IgD-negative memory B cell (primary cell): ENCODE measurements around the gene TEAD1. TPM values are rescaled to one million over a fixed set of nuclear protein-coding genes. Genes with fewer than 3 reads are reported as not detected.

Experiments
- H3K27ac Mint-ChIP-seq, 3 donors: one replicate each; pipeline ENCODE4 v1.8.0; 2020 to 2022; ENCODE audit warnings: mild to moderate bottlenecking in 3 of 3, mixed read lengths in 3 of 3, moderate library complexity in 1 of 3
- H3K27me3 Mint-ChIP-seq: one replicate; pipeline ENCODE4 v1.8.0; 2021; ENCODE audit warnings: mixed read lengths
- H3K36me3 Mint-ChIP-seq: one replicate; pipeline ENCODE4 v1.8.0; 2020; ENCODE audit warnings: mild to moderate bottlenecking, mixed read lengths
- H3K4me1 Mint-ChIP-seq, 3 donors: one replicate each; pipeline ENCODE4 v1.8.0; 2020 to 2022; ENCODE audit warnings: mixed read lengths in 3 of 3, mild to moderate bottlenecking in 1 of 3
- H3K4me3 Mint-ChIP-seq, 4 donors: one replicate each; pipeline ENCODE4 v1.8.0; 2020 to 2022; ENCODE audit warnings: mild to moderate bottlenecking in 4 of 4, mixed read lengths in 4 of 4, moderate library complexity in 3 of 4
- H3K9me3 Mint-ChIP-seq, 3 donors: one replicate each; pipeline ENCODE4 v1.8.0; 2020 to 2021; ENCODE audit warnings: mixed read lengths in 3 of 3, mild to moderate bottlenecking in 1 of 3
- polyA plus RNA-seq: library from polyadenylated mRNA; unstranded; fragments of 300-500 nt; fragmentation: Illumina TruSeq; gene quantifications from one replicate; pipeline ENCODE4 v1.2.3, GENCODE V29; 2021

TEAD1 gene
- polyA plus RNA-seq, 1 donor from 2014 or later: not detected

GRCh38 chr11:12685229-12685628 is 11.0 kb downstream of the TEAD1 start:
- Mint-ChIP-seq H3K4me3 (no peak overlapping the region), H3K27ac (no peak overlapping the region), H3K36me3 (no peaks in the 10 kb centered on the region), H3K4me1 (no peaks in the 10 kb centered on the region), H3K27me3 (peaks cover 36% of the 10 kb centered on the region), H3K9me3 (peaks cover 0 to 3% (median 2%) of the 10 kb centered on the region in 3 donors)

DNA sequence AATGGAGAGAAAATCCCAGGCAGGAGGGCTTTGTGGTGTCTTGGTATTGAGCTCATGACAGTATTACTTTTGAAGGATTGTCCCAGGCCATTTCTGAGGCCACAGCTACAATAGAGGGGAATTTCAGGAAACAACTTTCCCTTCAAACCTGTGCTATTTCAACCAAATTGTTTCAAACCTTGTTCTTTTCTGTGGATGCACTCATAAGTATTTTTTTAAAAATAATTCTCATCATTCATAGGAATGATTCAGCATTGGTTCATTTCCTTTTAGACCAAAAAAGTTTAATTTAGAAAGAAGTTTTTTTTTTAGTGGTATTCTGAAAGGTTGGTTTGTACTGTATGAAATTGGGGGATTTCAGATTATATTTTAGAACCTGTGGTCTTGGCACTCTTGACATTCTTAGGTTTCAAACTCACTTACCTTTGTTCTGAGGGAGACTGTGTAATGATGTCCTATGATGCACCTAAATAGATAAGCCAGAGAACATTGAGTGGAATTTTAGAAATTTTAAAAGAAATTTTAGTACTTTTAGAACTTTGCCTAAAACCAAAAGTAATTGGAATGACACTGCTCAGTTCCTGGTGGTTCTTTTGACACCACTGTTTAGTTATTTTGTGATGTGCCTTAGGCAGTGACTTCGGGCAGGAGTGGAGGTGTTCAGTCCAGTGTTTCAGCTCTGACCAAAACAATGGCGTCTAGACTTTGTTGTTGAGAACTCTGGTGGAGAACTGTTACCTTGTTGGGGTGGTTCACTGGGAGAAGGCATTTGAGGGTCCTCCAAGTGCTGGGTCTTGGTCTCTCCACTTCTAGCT is 12.2 kb downstream of the TEAD1 start:
- no peak overlapping the region for H3K4me3 Mint-ChIP-seq
- H3K27me3 Mint-ChIP-seq: peaks cover 27% of the 10 kb centered on the region
- H3K4me1 Mint-ChIP-seq: no peaks in the 10 kb centered on the region
- H3K27ac Mint-ChIP-seq: no peak overlapping the region
- no peaks in the 10 kb centered on the region for H3K36me3 Mint-ChIP-seq
- peaks cover 0 to 5% (median 2%) of the 10 kb centered on the region in 3 donors for H3K9me3 Mint-ChIP-seq

- H3K4me3 Mint-ChIP-seq: no peak overlapping the region
- peaks cover 21% of the 10 kb centered on the region for H3K27me3 Mint-ChIP-seq
- no peaks in the 10 kb centered on the region for H3K36me3 Mint-ChIP-seq
- H3K4me1 Mint-ChIP-seq: no peaks in the 10 kb centered on the region
- H3K9me3 Mint-ChIP-seq: peaks cover 0 to 7% (median 2%) of the 10 kb centered on the region in 3 donors
- H3K27ac Mint-ChIP-seq: no peak overlapping the region
Observed at GRCh38 chr11:12687216-12687623, 13.0 kb downstream of the TEAD1 start.

DNA sequence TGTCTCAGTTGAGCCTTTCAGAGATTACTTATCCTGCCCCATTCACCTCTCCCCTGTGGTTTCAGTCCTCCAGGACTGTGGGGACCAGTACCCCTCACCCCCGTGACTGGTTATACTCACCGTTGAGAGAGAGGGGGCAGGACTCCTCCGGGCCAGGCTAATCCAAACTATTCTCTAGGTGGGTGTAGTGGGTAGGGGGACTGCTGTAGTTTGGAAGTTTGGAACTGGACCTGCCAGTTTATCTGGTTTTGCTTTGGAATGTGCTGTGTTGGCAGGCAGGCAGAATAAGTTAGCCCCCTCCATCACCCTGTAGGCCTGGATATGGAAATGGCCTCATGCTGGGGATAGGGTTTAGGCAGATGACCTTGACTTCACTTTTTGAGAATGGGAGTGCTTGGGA is 13.5 kb downstream of the TEAD1 start:
- Mint-ChIP-seq H3K27me3 (peaks cover 16% of the 10 kb centered on the region), H3K4me3 (no peak overlapping the region), H3K36me3 (no peaks in the 10 kb centered on the region), H3K4me1 (no peaks in the 10 kb centered on the region), H3K9me3 (peaks cover 0 to 7% (median 2%) of the 10 kb centered on the region in 3 donors), H3K27ac (no peak overlapping the region)

GRCh38 chr11:12689029-12689755 is 15.0 kb downstream of the TEAD1 start:
- Mint-ChIP-seq H3K27me3 (peaks cover 22% of the 10 kb centered on the region), H3K9me3 (peaks cover 0 to 7% (median 2%) of the 10 kb centered on the region in 3 donors), H3K4me1 (peaks cover 0 to 2% (median 0%) of the 10 kb centered on the region in 3 donors), H3K27ac (no peak overlapping the region), H3K4me3 (no peak overlapping the region), H3K36me3 (no peaks in the 10 kb centered on the region)

- Mint-ChIP-seq H3K27ac (no peak overlapping the region), H3K36me3 (no peaks in the 10 kb centered on the region), H3K4me3 (no peak overlapping the region), H3K27me3 (peaks cover 17% of the 10 kb centered on the region), H3K9me3 (peaks cover 0 to 7% (median 2%) of the 10 kb centered on the region in 3 donors), H3K4me1 (peaks cover 0 to 2% (median 0%) of the 10 kb centered on the region in 3 donors)
Observed at GRCh38 chr11:12690663-12691062, 16.4 kb downstream of the TEAD1 start.

DNA sequence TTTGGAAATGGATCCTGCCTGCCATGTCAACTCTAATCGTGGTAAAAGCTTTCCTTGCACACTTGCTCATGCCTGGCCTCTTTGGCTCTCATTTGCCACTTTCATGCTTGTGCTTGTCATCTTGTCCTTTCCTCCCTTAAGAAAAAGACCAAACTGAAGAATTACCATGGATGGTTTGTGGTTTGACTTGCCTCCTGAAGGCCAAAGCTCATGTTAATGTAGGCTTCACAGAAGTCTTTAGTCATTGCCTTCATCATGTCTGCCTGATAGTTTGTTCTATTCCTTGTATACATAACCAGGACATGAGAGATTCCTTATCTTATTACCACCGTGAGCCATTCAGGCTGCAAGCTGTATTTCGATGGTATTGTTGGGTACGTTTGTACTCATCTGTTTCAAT is 17.3 kb downstream of the TEAD1 start:
- Mint-ChIP-seq H3K4me1 (peaks cover 0 to 2% (median 0%) of the 10 kb centered on the region in 3 donors), H3K27me3 (peaks cover 23% of the 10 kb centered on the region), H3K4me3 (no peak overlapping the region), H3K27ac (no peak overlapping the region), H3K36me3 (no peaks in the 10 kb centered on the region), H3K9me3 (peaks cover 0 to 7% (median 2%) of the 10 kb centered on the region in 3 donors)

- Mint-ChIP-seq H3K9me3 (peaks cover 0 to 6% (median 2%) of the 10 kb centered on the region in 3 donors), H3K4me3 (no peak overlapping the region), H3K27ac (no peak overlapping the region), H3K27me3 (peaks cover 21% of the 10 kb centered on the region), H3K36me3 (no peaks in the 10 kb centered on the region), H3K4me1 (peaks cover 0 to 2% (median 0%) of the 10 kb centered on the region in 3 donors)
Observed at GRCh38 chr11:12692229-12693075, 18.2 kb downstream of the TEAD1 start.

GRCh38 chr11:12693094-12693478 is 18.9 kb downstream of the TEAD1 start:
- Mint-ChIP-seq H3K27ac (no peak overlapping the region), H3K4me1 (peaks cover 0 to 2% (median 0%) of the 10 kb centered on the region in 3 donors), H3K36me3 (no peaks in the 10 kb centered on the region), H3K4me3 (no peak overlapping the region), H3K9me3 (peaks cover 0 to 6% (median 2%) of the 10 kb centered on the region in 3 donors), H3K27me3 (peaks cover 18% of the 10 kb centered on the region)

GRCh38 chr11:12693479-12694182 is 19.4 kb downstream of the TEAD1 start:
- Mint-ChIP-seq H3K27ac (no peak overlapping the region), H3K4me3 (no peak overlapping the region), H3K27me3 (peaks cover 18% of the 10 kb centered on the region), H3K9me3 (peaks cover 0 to 6% (median 2%) of the 10 kb centered on the region in 3 donors), H3K36me3 (no peaks in the 10 kb centered on the region), H3K4me1 (peaks cover 0 to 2% (median 0%) of the 10 kb centered on the region in 3 donors)

DNA sequence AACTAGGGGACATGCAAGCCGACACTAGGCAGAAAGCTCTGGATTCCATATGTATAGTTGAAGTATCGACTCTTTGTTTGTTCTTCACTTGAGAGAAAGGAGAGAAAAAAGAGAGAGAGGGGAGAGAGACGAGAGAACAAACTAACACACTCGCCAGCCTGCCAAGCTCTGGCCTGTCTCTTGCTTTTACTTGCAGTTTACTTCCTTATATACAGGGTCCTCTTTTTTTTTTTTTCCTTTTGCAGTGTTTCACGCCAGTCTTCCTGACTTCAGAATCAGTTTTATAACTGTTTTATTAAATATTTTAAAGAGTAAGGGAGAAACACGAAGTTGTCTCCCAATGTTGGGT is 19.9 kb downstream of the TEAD1 start:
- no peak overlapping the region for H3K4me3 Mint-ChIP-seq
- H3K4me1 Mint-ChIP-seq: peaks cover 0 to 2% (median 0%) of the 10 kb centered on the region in 3 donors
- H3K9me3 Mint-ChIP-seq: peaks cover 0 to 4% (median 0%) of the 10 kb centered on the region in 3 donors
- no peak overlapping the region for H3K27ac Mint-ChIP-seq
- no peaks in the 10 kb centered on the region for H3K36me3 Mint-ChIP-seq
- H3K27me3 Mint-ChIP-seq: peaks cover 14% of the 10 kb centered on the region

- Mint-ChIP-seq H3K27me3 (peaks cover 14% of the 10 kb centered on the region), H3K36me3 (no peaks in the 10 kb centered on the region), H3K27ac (no peak overlapping the region)
Observed at GRCh38 chr11:12695221-12695794, 21.1 kb downstream of the TEAD1 start.

DNA sequence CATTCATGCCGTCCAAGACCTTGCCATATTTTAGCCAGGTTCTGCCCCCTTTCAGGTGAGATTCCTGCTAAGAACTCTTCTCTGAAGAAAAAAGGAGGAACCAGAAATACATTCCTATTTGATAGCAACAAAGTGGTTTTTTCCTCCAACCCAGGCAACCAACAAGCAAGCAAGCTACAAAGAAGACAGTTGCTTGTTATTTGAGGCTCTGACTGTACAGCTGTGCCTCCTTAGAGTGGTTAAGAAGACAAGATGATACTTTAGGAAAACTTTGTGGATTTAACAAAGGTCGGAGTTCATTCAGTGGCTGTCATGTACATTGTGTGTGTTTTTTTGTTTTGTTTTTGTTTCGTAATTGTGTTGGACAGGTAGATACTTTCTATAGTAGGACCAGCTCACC is 21.7 kb downstream of the TEAD1 start:
- H3K4me3 Mint-ChIP-seq: no peak overlapping the region
- no peak overlapping the region for H3K27ac Mint-ChIP-seq
- H3K36me3 Mint-ChIP-seq: no peaks in the 10 kb centered on the region
- H3K9me3 Mint-ChIP-seq: peaks cover 0 to 4% (median 0%) of the 10 kb centered on the region in 3 donors
- peaks cover 0 to 2% (median 0%) of the 10 kb centered on the region in 3 donors for H3K4me1 Mint-ChIP-seq
- peaks cover 14% of the 10 kb centered on the region for H3K27me3 Mint-ChIP-seq

More at GRCh38 chr11:12695221-12695794, 21.1 kb downstream of the TEAD1 start:
- Mint-ChIP-seq H3K4me3 (no peak overlapping the region), H3K9me3 (peaks cover 0 to 4% (median 0%) of the 10 kb centered on the region in 3 donors), H3K4me1 (peaks cover 0 to 2% (median 0%) of the 10 kb centered on the region in 3 donors)
